ENCODE results near the gene SHANK3.

The SHANK3 gene

GRCh38 chr22:50688448-50688847, 15.8 kb downstream of the SHANK3 start:
- CTCF ChIA-PET, result interaction anchor here (0.6 kb wide), 1 partner anchor 674 kb away, joined by 3 read pairs; no protein-coding TSS in a partner anchor
- POLR2A ChIA-PET (ENCODE audit: low non-redundant PET), result no interaction called here
- no peak for TF ChIP-seq CTCF (conservative IDR thresholded peaks at IDR 0.05; ENCODE audit: low read depth)
- no peak overlapping the region for H3K27ac ChIP-seq
- DNase-seq (ENCODE audit: low spot score), result no peak

GRCh38 chr22:50691521-50691920, 18.9 kb downstream of the SHANK3 start:
- no peak for DNase-seq (ENCODE audit: low spot score)
- CTCF ChIA-PET, result interaction anchor here (0.6 to 0.9 kb wide), 4 partner anchors 53 to 72 kb away, joined by 3 to 6 read pairs (median 3); partner anchors contain the start of gene ARSA

GRCh38 chr22:50693462-50693861, 20.8 kb downstream of the SHANK3 start:
- no peak for DNase-seq (ENCODE audit: low spot score)
- no peak overlapping the region for H3K27ac ChIP-seq
- POLR2A ChIA-PET (ENCODE audit: low non-redundant PET), result no interaction called here
- no peak for TF ChIP-seq CTCF (conservative IDR thresholded peaks at IDR 0.05; ENCODE audit: low read depth)
- CTCF ChIA-PET, result no interaction called here

More at GRCh38 chr22:50691521-50691920, 18.9 kb downstream of the SHANK3 start:
- no peak overlapping the region for H3K27ac ChIP-seq
- POLR2A ChIA-PET (ENCODE audit: low non-redundant PET), result no interaction called here
- TF ChIP-seq CTCF (conservative IDR thresholded peaks at IDR 0.05; ENCODE audit: low read depth), result peak; percentile 77

GRCh38 chr22:50694099-50694605, 21.5 kb downstream of the SHANK3 start:
- ChIA-PET POLR2A (ENCODE audit: low non-redundant PET) (no interaction called here), CTCF (no interaction called here)
- H3K27ac ChIP-seq, result no peak overlapping the region
- no peak for DNase-seq (ENCODE audit: low spot score)
- TF ChIP-seq CTCF (conservative IDR thresholded peaks at IDR 0.05; ENCODE audit: low read depth), result no peak

GRCh38 chr22:50694766-50695420, 22.3 kb downstream of the SHANK3 start:
- ChIA-PET POLR2A (ENCODE audit: low non-redundant PET) (no interaction called here), CTCF (no interaction called here)
- no peak for TF ChIP-seq CTCF (conservative IDR thresholded peaks at IDR 0.05; ENCODE audit: low read depth)
- no peak overlapping the region for H3K27ac ChIP-seq
- DNase-seq (ENCODE audit: low spot score), result no peak

GRCh38 chr22:50695421-50696250, 23.0 kb downstream of the SHANK3 start:
- DNase-seq (ENCODE audit: low spot score), result no peak
- POLR2A ChIA-PET (ENCODE audit: low non-redundant PET), result no interaction called here

More at GRCh38 chr22:50695421-50696250, 23.0 kb downstream of the SHANK3 start:
- CTCF ChIA-PET, result interaction anchor here (0.6 kb wide), 1 partner anchor 1062 kb away, joined by 3 read pairs; no protein-coding TSS in a partner anchor
- peak overlapping the region; percentile 46 for H3K27ac ChIP-seq
- no peak for TF ChIP-seq CTCF (conservative IDR thresholded peaks at IDR 0.05; ENCODE audit: low read depth)

Measured in RWPE1 (cell line).